ENCODE measurements around the gene RAB28. TPM values are rescaled to one million over a fixed set of nuclear protein-coding genes. Genes with fewer than 3 reads are reported as not detected.

RAB28 gene
- total and polyA plus RNA-seq, 4 donors = 14.7 to 20.6 (median 18.1) TPM

- no peak overlapping the region for H3K27ac ChIP-seq (ENCODE audit: low read depth in 1 of 2, low read length in 2 of 2)
- intact Hi-C loops (cut with DNase I) = no loop called here
- ATAC-seq (ENCODE audit: low FRiP score) (no peak), DNase-seq (peak in 1 of 2 donors; percentile 32)
- no peaks in the 10 kb centered on the region for H3K9me3 ChIP-seq (ENCODE audit: control insufficient read depth, low read length)
- H3K36me3 ChIP-seq (ENCODE audit: control insufficient read depth in 1 of 2, insufficient read depth in 2 of 2, low read length in 1 of 2) = no peaks in the 10 kb centered on the region
- H3K4me1 ChIP-seq (ENCODE audit: control insufficient read depth in 1 of 2, insufficient read depth in 2 of 2, low read length in 2 of 2) = no peaks in the 10 kb centered on the region
- WGBS, 2 donors = 76 to 77% methylated on average over 22 of the region's 22 CpGs
- no peaks in the 10 kb centered on the region for H3K27me3 ChIP-seq (ENCODE audit: control insufficient read depth in 1 of 2, insufficient read depth in 2 of 2, low read length in 1 of 2)
- no peak overlapping the region for H3K4me3 ChIP-seq (ENCODE audit: low read length in 2 of 2)
These were observed 38.0 kb downstream of the RAB28 start for GRCh38 chr4:13445841-13446790.

DNA sequence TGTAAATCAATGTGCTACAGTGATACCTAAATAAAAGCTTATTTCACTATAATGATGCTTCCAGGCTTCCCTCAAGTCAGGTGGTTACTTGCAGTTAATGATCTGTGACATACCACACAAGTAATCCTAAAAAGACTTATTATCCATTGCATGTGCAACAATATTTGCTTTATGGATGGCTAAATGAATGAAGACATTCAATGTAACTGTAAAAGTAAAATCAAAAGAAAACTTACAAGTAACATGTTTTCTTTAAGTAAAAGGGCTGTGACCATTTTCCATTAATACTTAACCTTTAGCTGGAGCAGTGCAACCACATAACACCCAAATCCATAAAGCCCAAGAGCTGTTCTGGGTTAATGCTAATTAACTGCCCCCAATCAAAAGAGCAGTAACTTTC lies 42.6 kb downstream of the RAB28 start:
- Histone ChIP-seq H3K27ac (ENCODE audit: low read depth in 1 of 2, low read length in 2 of 2) (no peak overlapping the region), H3K4me1 (ENCODE audit: control insufficient read depth in 1 of 2, insufficient read depth in 2 of 2, low read length in 2 of 2) (no peaks in the 10 kb centered on the region), H3K27me3 (ENCODE audit: control insufficient read depth in 1 of 2, insufficient read depth in 2 of 2, low read length in 1 of 2) (no peaks in the 10 kb centered on the region), H3K4me3 (ENCODE audit: low read length in 2 of 2) (no peak overlapping the region), H3K9me3 (ENCODE audit: control insufficient read depth, low read length) (peaks cover 3% of the 10 kb centered on the region), H3K36me3 (ENCODE audit: control insufficient read depth in 1 of 2, insufficient read depth in 2 of 2, low read length in 1 of 2) (no peaks in the 10 kb centered on the region)
- intact Hi-C loops (cut with DNase I) = no loop called here
- ATAC-seq (ENCODE audit: low FRiP score) = no peak
- no peak for DNase-seq

DNA sequence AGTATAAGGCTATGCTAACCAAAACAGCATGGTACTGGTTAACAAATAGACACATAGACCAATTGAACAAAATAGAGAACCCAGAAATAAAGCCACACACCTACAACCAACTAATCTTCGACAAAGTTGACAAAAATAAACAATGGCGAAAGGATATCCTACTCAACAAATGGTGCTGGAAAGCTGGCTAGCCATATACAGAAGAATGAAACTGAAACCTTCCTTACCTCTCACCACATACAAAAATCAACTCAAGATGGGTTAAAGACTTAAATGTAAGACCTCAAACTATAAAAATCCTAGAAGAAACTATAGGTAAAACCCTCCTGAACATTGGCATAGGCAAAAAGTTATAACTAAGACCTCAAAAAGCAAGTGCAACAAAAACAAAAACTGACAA lies 47.2 kb downstream of the RAB28 start:
- Histone ChIP-seq H3K27ac (ENCODE audit: low read depth in 1 of 2, low read length in 2 of 2) (no peak overlapping the region), H3K36me3 (ENCODE audit: control insufficient read depth in 1 of 2, insufficient read depth in 2 of 2, low read length in 1 of 2) (no peaks in the 10 kb centered on the region), H3K4me1 (ENCODE audit: control insufficient read depth in 1 of 2, insufficient read depth in 2 of 2, low read length in 2 of 2) (peaks cover 0 to 1% of the 10 kb centered on the region in 2 donors), H3K27me3 (ENCODE audit: control insufficient read depth in 1 of 2, insufficient read depth in 2 of 2, low read length in 1 of 2) (no peaks in the 10 kb centered on the region), H3K9me3 (ENCODE audit: control insufficient read depth, low read length) (peaks cover 3% of the 10 kb centered on the region), H3K4me3 (ENCODE audit: low read length in 2 of 2) (no peak overlapping the region)
- intact Hi-C loops (cut with DNase I) = no loop called here
- 92 to 97% methylated on average over 2 of the region's 2 CpGs for WGBS, 2 donors
- no peak for DNase-seq
- ATAC-seq (ENCODE audit: low FRiP score) = no peak

DNA sequence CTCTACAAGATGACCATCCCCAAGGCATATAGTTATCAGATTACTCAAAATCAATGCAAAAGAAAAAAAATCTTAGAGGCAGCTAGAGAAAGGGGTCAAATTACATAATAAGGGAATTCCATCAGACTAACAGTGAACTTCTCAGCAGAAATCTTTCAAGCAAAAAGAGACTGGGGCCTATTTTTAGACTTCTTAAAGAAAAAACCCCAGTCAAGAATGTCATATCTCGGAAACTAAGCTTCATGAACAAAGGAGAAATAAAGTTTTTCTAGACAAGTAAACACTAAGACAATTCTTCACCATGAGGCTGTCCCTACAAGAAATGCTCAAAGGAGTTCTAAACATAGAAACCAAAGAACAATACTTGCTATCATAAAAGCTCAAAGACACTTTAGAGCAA lies 51.7 kb downstream of the RAB28 start:
- intact Hi-C loops (cut with DNase I) = no loop called here
- ATAC-seq (ENCODE audit: low FRiP score) (no peak), DNase-seq (no peak)
- no peaks in the 10 kb centered on the region for H3K27me3 ChIP-seq (ENCODE audit: control insufficient read depth in 1 of 2, insufficient read depth in 2 of 2, low read length in 1 of 2)
- H3K9me3 ChIP-seq (ENCODE audit: control insufficient read depth, low read length) = no peaks in the 10 kb centered on the region
- H3K4me3 ChIP-seq (ENCODE audit: low read length in 2 of 2) = no peak overlapping the region
- H3K27ac ChIP-seq (ENCODE audit: low read depth in 1 of 2, low read length in 2 of 2) = no peak overlapping the region
- H3K36me3 ChIP-seq (ENCODE audit: control insufficient read depth in 1 of 2, insufficient read depth in 2 of 2, low read length in 1 of 2) = no peaks in the 10 kb centered on the region
- peaks cover 1 to 4% of the 10 kb centered on the region in 2 donors for H3K4me1 ChIP-seq (ENCODE audit: control insufficient read depth in 1 of 2, insufficient read depth in 2 of 2, low read length in 2 of 2)
- 8 to 30% methylated on average over 1 of the region's 1 CpG for WGBS, 2 donors

DNA sequence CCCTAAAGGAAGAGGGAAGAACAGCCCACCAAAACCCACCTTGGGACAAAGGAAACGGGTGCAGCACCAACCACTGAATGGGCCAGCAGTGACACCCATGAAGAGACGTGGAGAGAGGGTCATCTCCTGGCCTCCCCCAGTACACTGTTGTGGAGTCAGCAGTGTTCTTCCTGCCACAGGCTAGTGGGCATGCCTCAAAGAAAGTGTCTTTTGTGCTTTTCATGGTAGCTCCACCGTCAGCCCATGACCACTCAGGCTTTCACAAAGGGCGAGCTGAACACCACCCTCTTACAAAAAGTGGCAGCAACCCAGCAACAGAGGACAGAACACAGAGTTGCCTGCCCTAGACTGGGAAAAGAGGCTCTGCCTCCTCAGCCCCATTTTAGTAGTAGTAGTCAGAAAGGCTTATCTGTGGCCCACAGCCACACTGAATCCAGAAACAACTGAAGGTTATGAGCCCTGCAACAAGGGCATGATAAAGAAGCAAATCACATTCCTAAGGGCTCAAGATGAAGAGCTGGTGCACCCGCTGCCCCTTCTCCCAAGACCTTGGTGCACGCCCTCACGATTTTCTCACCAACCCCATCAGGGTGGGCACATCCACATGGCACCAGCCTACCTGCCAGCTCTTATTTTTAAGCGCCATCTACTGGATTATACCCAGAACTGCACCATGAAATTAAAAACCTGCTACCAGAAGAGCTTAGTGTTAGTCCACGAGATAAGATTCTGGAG lies 53.1 kb downstream of the RAB28 start:
- WGBS, 2 donors = 90 to 92% methylated on average over 9 of the region's 9 CpGs
- Histone ChIP-seq H3K9me3 (ENCODE audit: control insufficient read depth, low read length) (no peaks in the 10 kb centered on the region), H3K27ac (ENCODE audit: low read depth in 1 of 2, low read length in 2 of 2) (no peak overlapping the region), H3K27me3 (ENCODE audit: control insufficient read depth in 1 of 2, insufficient read depth in 2 of 2, low read length in 1 of 2) (no peaks in the 10 kb centered on the region), H3K36me3 (ENCODE audit: control insufficient read depth in 1 of 2, insufficient read depth in 2 of 2, low read length in 1 of 2) (no peaks in the 10 kb centered on the region), H3K4me1 (ENCODE audit: control insufficient read depth in 1 of 2, insufficient read depth in 2 of 2, low read length in 2 of 2) (peaks cover 1 to 4% of the 10 kb centered on the region in 2 donors), H3K4me3 (ENCODE audit: low read length in 2 of 2) (no peak overlapping the region)
- intact Hi-C loops (cut with DNase I) = no loop called here
- DNase-seq (peak in 1 of 2 donors; percentile 40), ATAC-seq (ENCODE audit: low FRiP score) (no peak)

DNA sequence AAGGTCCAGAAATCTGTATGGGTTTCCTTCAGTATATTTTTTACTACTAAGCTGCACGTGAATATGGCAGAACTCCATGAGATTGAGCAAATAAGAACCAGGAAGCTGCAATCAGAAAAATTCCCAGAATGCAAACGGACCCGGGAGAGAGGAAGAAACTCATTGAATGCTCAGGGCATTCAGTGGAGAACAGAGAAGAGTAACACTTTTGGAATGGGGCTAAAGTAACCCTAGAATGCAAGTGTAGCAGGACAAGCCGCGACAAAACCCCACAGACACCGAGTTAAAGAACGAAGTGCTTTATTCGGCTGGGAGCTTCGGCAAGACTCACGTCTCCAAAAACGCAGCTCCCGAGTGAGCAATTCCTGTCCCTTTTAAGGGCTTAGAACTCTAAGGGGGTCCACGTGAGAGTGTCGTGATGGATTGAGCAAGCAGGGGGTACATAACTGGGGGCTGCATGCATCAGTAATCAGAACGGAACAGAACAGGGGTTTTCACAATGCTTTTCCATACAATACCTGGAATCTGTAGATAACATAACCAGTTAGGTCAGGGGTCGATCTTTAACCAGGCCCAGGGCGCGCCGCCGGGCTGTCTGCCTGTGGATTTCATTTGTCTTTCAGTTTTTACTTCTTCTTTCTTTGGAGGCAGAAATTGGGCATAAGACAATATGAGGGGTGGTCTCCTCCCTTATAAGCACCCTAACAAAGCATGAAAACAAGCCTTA lies 56.4 kb downstream of the RAB28 start:
- H3K9me3 ChIP-seq (ENCODE audit: control insufficient read depth, low read length) = no peaks in the 10 kb centered on the region

DNA sequence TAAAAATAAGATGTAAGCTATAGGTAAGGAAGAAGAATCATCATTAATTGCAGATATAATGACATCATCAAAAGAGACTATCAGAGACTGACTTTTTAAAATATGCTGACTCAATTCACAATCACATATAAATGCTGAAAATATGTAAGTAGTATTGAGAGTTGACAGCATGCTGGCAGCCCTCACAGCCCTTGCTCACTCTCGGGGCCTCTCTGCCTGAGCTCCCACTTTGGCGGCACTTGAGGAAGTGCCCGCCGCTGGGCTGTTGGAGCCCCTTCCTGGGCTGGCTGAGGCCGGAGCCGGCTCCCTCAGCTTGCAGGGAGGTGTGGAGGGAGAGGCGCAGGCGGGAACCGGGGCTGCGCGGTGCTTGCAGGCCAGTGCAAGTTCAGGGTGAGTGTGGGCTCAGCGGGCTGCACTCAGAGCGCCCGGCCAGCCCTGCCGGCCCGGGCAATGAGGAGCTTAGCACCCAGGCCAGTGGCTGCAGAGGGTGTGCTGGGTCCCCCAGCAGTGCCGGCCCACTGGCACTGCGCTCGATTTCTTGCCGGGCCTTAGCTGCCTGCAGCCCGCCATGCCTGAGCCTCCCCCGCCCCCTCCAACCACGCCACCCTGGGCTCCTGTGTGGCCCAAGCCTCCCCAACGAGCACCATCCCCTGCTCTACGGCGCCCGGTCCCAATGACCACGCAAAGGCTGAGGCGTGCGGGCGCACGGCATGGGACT lies 68.9 kb downstream of the RAB28 start:
- no peaks in the 10 kb centered on the region for H3K9me3 ChIP-seq (ENCODE audit: control insufficient read depth, low read length)
- DNase-seq = peak in 1 of 2 donors; percentile 72
- no peaks in the 10 kb centered on the region for H3K27me3 ChIP-seq (ENCODE audit: control insufficient read depth in 1 of 2, insufficient read depth in 2 of 2, low read length in 1 of 2)
- 79 to 80% methylated on average over 29 to 32 of the region's 32 CpGs for WGBS, 2 donors
- H3K27ac ChIP-seq (ENCODE audit: low read depth in 1 of 2, low read length in 2 of 2) = no peak overlapping the region
- peak; percentile 57 for ATAC-seq (ENCODE audit: low FRiP score)
- H3K36me3 ChIP-seq (ENCODE audit: control insufficient read depth in 1 of 2, insufficient read depth in 2 of 2, low read length in 1 of 2) = no peaks in the 10 kb centered on the region
- peaks cover 0 to 4% of the 10 kb centered on the region in 2 donors for H3K4me1 ChIP-seq (ENCODE audit: control insufficient read depth in 1 of 2, insufficient read depth in 2 of 2, low read length in 2 of 2)
- no peak overlapping the region for H3K4me3 ChIP-seq (ENCODE audit: low read length in 2 of 2)
- intact Hi-C loops (cut with DNase I) = no loop called here

More for the DNA sequence above, 56.4 kb downstream of the RAB28 start:
- intact Hi-C loops (cut with DNase I) = no loop called here
- DNase-seq = peak in 1 of 2 donors; percentile 37
- Histone ChIP-seq H3K4me3 (ENCODE audit: low read length in 2 of 2) (no peak overlapping the region), H3K27me3 (ENCODE audit: control insufficient read depth in 1 of 2, insufficient read depth in 2 of 2, low read length in 1 of 2) (no peaks in the 10 kb centered on the region), H3K36me3 (ENCODE audit: control insufficient read depth in 1 of 2, insufficient read depth in 2 of 2, low read length in 1 of 2) (no peaks in the 10 kb centered on the region), H3K27ac (ENCODE audit: low read depth in 1 of 2, low read length in 2 of 2) (no peak overlapping the region), H3K4me1 (ENCODE audit: control insufficient read depth in 1 of 2, insufficient read depth in 2 of 2, low read length in 2 of 2) (peaks cover 0 to 4% of the 10 kb centered on the region in 2 donors)
- no peak for ATAC-seq (ENCODE audit: low FRiP score)
- WGBS, 2 donors = 76 to 83% methylated on average over 20 of the region's 20 CpGs

Measured in aorta (tissue), 5 donors.